Fibroblast of lung (primary cell): Measurements from ENCODE around the gene NAB2. TPM values are rescaled to one million over a fixed set of nuclear protein-coding genes. Genes with fewer than 3 reads are reported as not detected.
A peak's percentile ranks its signal among the peaks of the same experiment; 100 is the strongest.

ENCODE experiments used
- DNase-seq, 2 donors: peaks; one replicate each; pipeline versions ENCODE4 v3.0.0 to v3.0.0-alpha.2; 2010; ENCODE audit warnings: low read depth in 2 of 2
- H2AFZ ChIP-seq: 2 replicates; pipeline ENCODE4 v1.5.1; 2012; ENCODE audit warnings: low read length, control low read depth, inconsistent platforms
- H3K27ac ChIP-seq: 2 replicates; pipeline ENCODE4 v1.5.1; 2011; ENCODE audit warnings: low read length, control low read depth; ENCODE audit not compliant: insufficient read depth
- H3K27me3 ChIP-seq: 2 replicates; pipeline ENCODE4 v1.5.1; 2011; ENCODE audit warnings: mild to moderate bottlenecking, low read length; ENCODE audit not compliant: control insufficient read depth, insufficient read depth
- H3K36me3 ChIP-seq: 2 replicates; pipeline ENCODE4 v1.5.1; 2011; ENCODE audit warnings: low read length; ENCODE audit not compliant: control insufficient read depth, insufficient read depth
- H3K4me1 ChIP-seq: 2 replicates; pipeline ENCODE4 v1.5.1; 2011; ENCODE audit warnings: low read length; ENCODE audit not compliant: control insufficient read depth, insufficient read depth; ENCODE audit errors: extremely low read depth
- H3K4me2 ChIP-seq: 2 replicates; pipeline ENCODE4 v1.5.1; 2011; ENCODE audit warnings: low read length, control low read depth; ENCODE audit not compliant: insufficient read depth; ENCODE audit errors: extremely low read depth
- H3K4me3 ChIP-seq, 4 experiments: fragments of 200-600 bp in 1 of 4; sonication (generic) in 1 of 4; replicated peaks in 1 of 4; 2 replicates each; pipeline ENCODE4 v1.5.1; 2011 to 2016; ENCODE audit warnings: low read length in 4 of 4, low read depth in 3 of 4, mild to moderate bottlenecking in 3 of 4, control low read depth in 2 of 4, inconsistent platforms in 1 of 4, mixed read lengths in 1 of 4; ENCODE audit not compliant: insufficient read depth in 1 of 4; ENCODE audit errors: control extremely low read depth in 1 of 4
- H3K79me2 ChIP-seq: 2 replicates; pipeline ENCODE4 v1.5.1; 2012; ENCODE audit warnings: mild to moderate bottlenecking, low read length, inconsistent platforms; ENCODE audit not compliant: control insufficient read depth, insufficient read depth
- H3K9ac ChIP-seq: 2 replicates; pipeline ENCODE4 v1.5.1; 2011; ENCODE audit warnings: mild to moderate bottlenecking, low read length, control low read depth; ENCODE audit not compliant: insufficient read depth
- H3K9me3 ChIP-seq: 2 replicates; pipeline ENCODE4 v1.5.1; 2012; ENCODE audit warnings: low read depth, low read length; ENCODE audit not compliant: control insufficient read depth, insufficient read depth
- H4K20me1 ChIP-seq: 2 replicates; pipeline ENCODE4 v1.5.1; 2011; ENCODE audit warnings: low read length; ENCODE audit not compliant: control insufficient read depth, insufficient read depth; ENCODE audit errors: extremely low read depth
- EZH2 ChIP-seq: IDR thresholded peaks from 2 replicates; pipeline ENCODE4 v1.5.1; 2012; ENCODE audit warnings: low read length, control low read depth, mild to moderate bottlenecking; ENCODE audit errors: missing control alignments
- polyA plus RNA-seq, 2 donors: library from polyadenylated mRNA; depleted of rRNA in 1 of 2; stranded (reverse) in 1 of 2; unstranded in 1 of 2; fragments of >200 nt; gene quantifications; 2 replicates each; pipeline ENCODE4 v1.2.1, GENCODE V29; 2011 to 2012; ENCODE audit warnings: missing spikeins in 1 of 2
- total RNA-seq: library from RNA; depleted of rRNA; stranded (reverse); fragments of >200 nt; gene quantifications from 2 replicates; pipeline ENCODE4 v1.2.1, GENCODE V29; 2014
- TF ChIP-seq, protein P1 (sequence below), 2 donors: IDR thresholded peaks in 1 of 2; conservative IDR thresholded peaks in 1 of 2; 1 replicate in 1 of 2; 2 replicates in 1 of 2; pipeline ENCODE4 v1.5.1; 2011 to 2012; ENCODE audit warnings: low read length in 2 of 2, control low read depth in 1 of 2, inconsistent platforms in 1 of 2, low read depth in 1 of 2, mild to moderate bottlenecking in 1 of 2

NAB2 gene
- total and polyA plus RNA-seq, 2 donors (not counting 1 experiment from before 2014, with no cell fraction given), result 31.3 to 39.6 TPM

- Histone ChIP-seq H3K79me2 (peaks cover 20% of the 10 kb centered on the region), H3K4me1 (peaks cover 3% of the 10 kb centered on the region), H3K27ac (peak within 1 kb of the TSS; percentile 91), H3K4me2 (peak within 1 kb of the TSS; percentile 91), H3K4me3 (peak within 1 kb of the TSS; percentile 67 to 97 (median 84)), H2AFZ (peak within 1 kb of the TSS; percentile 61), H3K9me3 (no peaks in the 10 kb centered on the region), H3K36me3 (no peaks in the 10 kb centered on the region), H3K27me3 (no peaks in the 10 kb centered on the region), H4K20me1 (no peaks in the 10 kb centered on the region), H3K9ac (peak within 1 kb of the TSS; percentile 83)
- DNase-seq, result peak; percentile 100
- TF ChIP-seq, protein P1, sequence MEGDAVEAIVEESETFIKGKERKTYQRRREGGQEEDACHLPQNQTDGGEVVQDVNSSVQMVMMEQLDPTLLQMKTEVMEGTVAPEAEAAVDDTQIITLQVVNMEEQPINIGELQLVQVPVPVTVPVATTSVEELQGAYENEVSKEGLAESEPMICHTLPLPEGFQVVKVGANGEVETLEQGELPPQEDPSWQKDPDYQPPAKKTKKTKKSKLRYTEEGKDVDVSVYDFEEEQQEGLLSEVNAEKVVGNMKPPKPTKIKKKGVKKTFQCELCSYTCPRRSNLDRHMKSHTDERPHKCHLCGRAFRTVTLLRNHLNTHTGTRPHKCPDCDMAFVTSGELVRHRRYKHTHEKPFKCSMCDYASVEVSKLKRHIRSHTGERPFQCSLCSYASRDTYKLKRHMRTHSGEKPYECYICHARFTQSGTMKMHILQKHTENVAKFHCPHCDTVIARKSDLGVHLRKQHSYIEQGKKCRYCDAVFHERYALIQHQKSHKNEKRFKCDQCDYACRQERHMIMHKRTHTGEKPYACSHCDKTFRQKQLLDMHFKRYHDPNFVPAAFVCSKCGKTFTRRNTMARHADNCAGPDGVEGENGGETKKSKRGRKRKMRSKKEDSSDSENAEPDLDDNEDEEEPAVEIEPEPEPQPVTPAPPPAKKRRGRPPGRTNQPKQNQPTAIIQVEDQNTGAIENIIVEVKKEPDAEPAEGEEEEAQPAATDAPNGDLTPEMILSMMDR (conservative IDR thresholded peaks at IDR 0.05 in 1 of 2, IDR thresholded peaks at IDR 0.05 in 1 of 2; ENCODE audit: low read depth in 1 of 2, low read length in 2 of 2), result no peak
- no peak for TF ChIP-seq EZH2
These were observed 10.2 kb upstream of the NAB2 start, which contains the start of gene NEMP1 for GRCh38 chr12:57078519-57079404. Gene NEMP1 (minus strand): TSS chr12:57078791. CDS start chr12:57078745, 46 bp downstream.

GRCh38 chr12:57079821-57080220 lies 9.1 kb upstream of the NAB2 start:
- Histone ChIP-seq H3K79me2 (peaks cover 18% of the 10 kb centered on the region), H3K9ac (no peak overlapping the region), H3K36me3 (no peaks in the 10 kb centered on the region), H3K27me3 (no peaks in the 10 kb centered on the region), H3K4me1 (peaks cover 3% of the 10 kb centered on the region), H3K4me2 (no peak overlapping the region), H3K4me3 (no peak overlapping the region), H3K9me3 (no peaks in the 10 kb centered on the region), H4K20me1 (no peaks in the 10 kb centered on the region), H3K27ac (no peak overlapping the region), H2AFZ (no peak overlapping the region)
- TF ChIP-seq EZH2, result no peak
- TF ChIP-seq, protein P1 (conservative IDR thresholded peaks at IDR 0.05 in 1 of 2, IDR thresholded peaks at IDR 0.05 in 1 of 2; ENCODE audit: low read depth in 1 of 2, low read length in 2 of 2), result no peak
- no peak for DNase-seq

DNA sequence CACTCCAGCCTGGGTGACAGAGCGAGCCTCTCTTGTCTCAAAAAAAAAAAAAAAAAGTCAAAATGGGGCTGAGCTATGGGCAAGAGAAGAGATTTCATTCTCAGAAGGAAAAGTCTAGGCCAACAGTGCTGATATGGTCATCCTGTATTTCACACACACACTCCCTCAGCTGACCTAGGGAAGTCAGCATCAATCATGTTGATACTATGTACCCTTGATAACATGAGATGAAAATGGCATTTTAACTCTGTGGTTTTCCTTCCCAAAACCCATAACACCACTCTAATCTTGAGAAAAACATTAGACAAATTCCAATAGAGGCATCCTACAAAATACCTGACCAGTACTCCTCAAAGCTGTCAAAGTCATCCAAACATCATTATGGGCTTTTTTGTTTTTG lies 8.1 kb upstream of the NAB2 start:
- H3K36me3 ChIP-seq, result no peaks in the 10 kb centered on the region
- TF ChIP-seq, protein P1 (conservative IDR thresholded peaks at IDR 0.05 in 1 of 2, IDR thresholded peaks at IDR 0.05 in 1 of 2; ENCODE audit: low read depth in 1 of 2, low read length in 2 of 2), result no peak
- peaks cover 6% of the 10 kb centered on the region for H3K4me1 ChIP-seq
- no peak overlapping the region for H3K27ac ChIP-seq
- no peaks in the 10 kb centered on the region for H3K9me3 ChIP-seq
- H4K20me1 ChIP-seq, result no peaks in the 10 kb centered on the region
- H3K79me2 ChIP-seq, result peaks cover 16% of the 10 kb centered on the region
- H3K4me3 ChIP-seq, result no peak overlapping the region
- no peak for DNase-seq
- H3K27me3 ChIP-seq, result no peaks in the 10 kb centered on the region
- H3K4me2 ChIP-seq, result no peak overlapping the region
- H2AFZ ChIP-seq, result no peak overlapping the region
- no peak overlapping the region for H3K9ac ChIP-seq
